ENCODE results near the gene ATXN7.
A peak's percentile ranks its signal among the peaks of the same experiment; 100 is the strongest.

Gene ATXN7

DNA sequence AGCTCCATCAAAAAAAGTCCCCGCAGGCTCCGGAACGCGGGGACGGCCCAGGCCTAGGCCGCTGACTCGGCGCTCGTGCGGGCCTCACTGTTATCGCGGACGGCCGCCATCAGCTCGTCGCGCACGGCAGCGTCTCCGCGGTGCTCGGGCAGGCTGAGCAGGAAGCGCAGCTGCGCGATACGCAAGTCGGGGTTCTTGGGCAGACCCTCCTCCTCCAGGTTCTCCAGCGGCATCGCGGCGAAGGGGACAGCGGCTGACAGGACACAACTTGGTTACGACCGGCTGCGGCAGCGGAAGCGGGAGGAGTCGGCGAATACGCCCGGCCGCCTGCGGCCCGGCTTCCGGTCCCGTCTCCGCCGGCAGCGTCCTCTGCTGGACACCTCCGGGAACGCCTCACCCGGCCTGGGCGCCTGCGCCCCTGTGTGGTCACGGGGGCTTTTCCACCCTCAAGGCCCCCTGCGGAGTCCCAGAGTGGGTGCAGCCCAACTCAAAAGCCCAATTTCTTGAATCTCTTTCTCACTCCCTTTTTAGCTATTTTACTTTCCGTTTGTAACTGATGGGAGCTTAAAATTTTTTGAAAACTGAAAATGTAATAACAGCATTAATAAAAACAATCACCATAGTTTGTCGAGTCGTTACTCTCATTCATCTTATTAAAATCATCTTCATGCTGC, 159.7 kb downstream of the ATXN7 start, which contains the start of gene PSMD6:
Gene PSMD6 (minus strand): TSS at position 308 of the 674 bp plus-strand sequence. CDS start 75 bp downstream, at position 233.
- Histone ChIP-seq H3K9ac (ENCODE audit: low read length) (peak within 1 kb of the TSS; percentile 91), H3K9me2 (replicated peaks; ENCODE audit: insufficient read depth, low read length) (no peaks in the 10 kb centered on the region), H3K4me3 (ENCODE audit: low read length) (peak within 1 kb of the TSS; percentile 90), H3K4me1 (ENCODE audit: low read length) (peaks cover 21% of the 10 kb centered on the region), H4K20me1 (ENCODE audit: insufficient read depth, low read length) (no peaks in the 10 kb centered on the region; the same call in 1 of the 2 replicates), H3K36me3 (replicated peaks; ENCODE audit: insufficient read depth, low read length) (peaks cover 7% of the 10 kb centered on the region; the same call in 1 of the 2 replicates), H3K4me2 (ENCODE audit: low read depth, low read length) (peak within 1 kb of the TSS; percentile 93), H2AFZ (ENCODE audit: low read length) (peak within 1 kb of the TSS; percentile 78), H3K27me3 (replicated peaks; ENCODE audit: insufficient read depth, low read length) (no peaks in the 10 kb centered on the region), H3K27ac (ENCODE audit: low read length) (peak within 1 kb of the TSS; percentile 71), H3F3A (ENCODE audit: insufficient read depth, low read length) (peaks cover 3% of the 10 kb centered on the region; the same call in 1 of the 2 replicates), H3K9me3 (replicated peaks; ENCODE audit: insufficient read depth, low read length) (no peaks in the 10 kb centered on the region), H3K79me2 (ENCODE audit: low read length) (peaks cover 40% of the 10 kb centered on the region)
- peak; percentile 90 for DNase-seq
- TF ChIP-seq CTCF (IDR thresholded peaks at IDR 0.05; ENCODE audit: low read length) = peak; percentile 99
- TF ChIP-seq EZH2 (optimal IDR thresholded peaks at IDR 0.05; ENCODE audit: low read depth, low read length) = no peak
- no peak for TF ChIP-seq EZH2phosphoT487 (IDR thresholded peaks at IDR 0.05; ENCODE audit: low read length)

- peak overlapping the region; percentile 91 for H3K9ac ChIP-seq (ENCODE audit: low read length)
Observed at GRCh38 chr3:64023861-64024223, 160.2 kb downstream of the ATXN7 start.

GRCh38 chr3:64026346-64026745, 162.7 kb downstream of the ATXN7 start:
- Histone ChIP-seq H3K4me3 (ENCODE audit: low read length) (no peak overlapping the region), H3K9me2 (replicated peaks; ENCODE audit: insufficient read depth, low read length) (no peaks in the 10 kb centered on the region)

More at GRCh38 chr3:64023861-64024223, 160.2 kb downstream of the ATXN7 start:
- Histone ChIP-seq H3K9me2 (replicated peaks; ENCODE audit: insufficient read depth, low read length) (no peaks in the 10 kb centered on the region), H3F3A (ENCODE audit: insufficient read depth, low read length) (peaks cover 3% of the 10 kb centered on the region; the same call in 1 of the 2 replicates), H3K9me3 (replicated peaks; ENCODE audit: insufficient read depth, low read length) (no peaks in the 10 kb centered on the region), H2AFZ (ENCODE audit: low read length) (peak overlapping the region; percentile 78), H3K27ac (ENCODE audit: low read length) (peak overlapping the region; percentile 71; the same call in 1 of the 2 replicates), H3K36me3 (replicated peaks; ENCODE audit: insufficient read depth, low read length) (peaks cover 7% of the 10 kb centered on the region; the same call in 1 of the 2 replicates), H3K27me3 (replicated peaks; ENCODE audit: insufficient read depth, low read length) (no peaks in the 10 kb centered on the region), H4K20me1 (ENCODE audit: insufficient read depth, low read length) (no peaks in the 10 kb centered on the region; the same call in 1 of the 2 replicates), H3K79me2 (ENCODE audit: low read length) (peaks cover 40% of the 10 kb centered on the region), H3K4me1 (ENCODE audit: low read length) (peaks cover 21% of the 10 kb centered on the region), H3K4me3 (ENCODE audit: low read length) (peak overlapping the region; percentile 90), H3K4me2 (ENCODE audit: low read depth, low read length) (peak overlapping the region; percentile 77)
- TF ChIP-seq EZH2phosphoT487 (IDR thresholded peaks at IDR 0.05; ENCODE audit: low read length) (no peak), CTCF (IDR thresholded peaks at IDR 0.05; ENCODE audit: low read length) (no peak), EZH2 (optimal IDR thresholded peaks at IDR 0.05; ENCODE audit: low read depth, low read length) (no peak)
- no peak for DNase-seq

More at GRCh38 chr3:64026346-64026745, 162.7 kb downstream of the ATXN7 start:
- no peaks in the 10 kb centered on the region for H3K27me3 ChIP-seq (replicated peaks; ENCODE audit: insufficient read depth, low read length)
- no peaks in the 10 kb centered on the region for H3K9me3 ChIP-seq (replicated peaks; ENCODE audit: insufficient read depth, low read length)
- H3K27ac ChIP-seq (ENCODE audit: low read length) = no peak overlapping the region
- TF ChIP-seq CTCF (IDR thresholded peaks at IDR 0.05; ENCODE audit: low read length) (no peak), EZH2phosphoT487 (IDR thresholded peaks at IDR 0.05; ENCODE audit: low read length) (no peak), EZH2 (optimal IDR thresholded peaks at IDR 0.05; ENCODE audit: low read depth, low read length) (no peak)
- no peaks in the 10 kb centered on the region for H3F3A ChIP-seq (ENCODE audit: insufficient read depth, low read length)
- H3K36me3 ChIP-seq (replicated peaks; ENCODE audit: insufficient read depth, low read length) = no peaks in the 10 kb centered on the region
- DNase-seq = no peak
- H3K79me2 ChIP-seq (ENCODE audit: low read length) = peaks cover 19% of the 10 kb centered on the region
- peaks cover 19% of the 10 kb centered on the region for H3K4me1 ChIP-seq (ENCODE audit: low read length)
- no peak overlapping the region for H3K9ac ChIP-seq (ENCODE audit: low read length)
- H2AFZ ChIP-seq (ENCODE audit: low read length) = no peak overlapping the region
- H3K4me2 ChIP-seq (ENCODE audit: low read depth, low read length) = no peak overlapping the region
- no peaks in the 10 kb centered on the region for H4K20me1 ChIP-seq (ENCODE audit: insufficient read depth, low read length)

Data from MM.1S (cell line).